ENCODE data around the gene ITGB1. TPM values are rescaled to one million over a fixed set of nuclear protein-coding genes. Genes with fewer than 3 reads are reported as not detected.
"Not testable (repeated sequence)": the region's sequence is repeated elsewhere in the genome, so short reads cannot be mapped to it uniquely, and the experiment has no call there.

Gene ITGB1
- total and polyA plus RNA-seq, 2 donors: 102 to 157 TPM

- not testable (repeated sequence) for H3K4me3 ChIP-seq (ENCODE audit: low read length in 2 of 2); DNase-seq (ENCODE audit: low read depth in 6 of 9, low spot score in 9 of 9); H3K4me1 ChIP-seq (ENCODE audit: control insufficient read depth in 2 of 2, insufficient read depth in 2 of 2, low read length in 2 of 2); H3K9me3 ChIP-seq (ENCODE audit: control insufficient read depth in 2 of 2, insufficient read depth in 1 of 2, low read length in 1 of 2); H3K27ac ChIP-seq (ENCODE audit: low read depth in 1 of 2, low read length in 1 of 2); H3K36me3 ChIP-seq (ENCODE audit: control insufficient read depth in 2 of 2, insufficient read depth in 2 of 2, low read length in 1 of 2); H3K27me3 ChIP-seq (ENCODE audit: control insufficient read depth in 2 of 2, insufficient read depth in 1 of 2, low read length in 1 of 2)
- WGBS: 96% methylated on average over 2 of the region's 2 CpGs
Observed at GRCh38 chr10:32994632-32995031, 36.6 kb upstream of the ITGB1 start.

DNA sequence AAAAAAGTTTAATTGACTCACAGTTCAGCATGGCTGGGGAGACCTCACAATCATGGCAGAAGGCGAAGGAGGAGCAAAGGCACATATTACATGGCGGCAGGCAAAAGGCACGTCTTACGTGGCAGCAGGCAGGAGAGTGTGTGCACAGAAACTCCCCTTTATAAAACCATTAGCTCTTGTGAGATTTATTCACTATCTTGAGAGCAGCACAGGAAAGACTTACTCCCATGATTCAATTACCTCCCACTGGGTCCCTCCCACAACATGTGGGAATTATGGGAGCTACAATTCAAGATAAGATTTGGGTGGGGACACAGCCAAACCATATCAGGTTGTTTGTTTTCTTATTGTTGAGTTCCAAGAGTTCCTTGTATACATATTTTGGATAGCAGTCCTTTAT, 34.3 kb upstream of the ITGB1 start:
- H3K4me1 ChIP-seq (ENCODE audit: control insufficient read depth in 2 of 2, insufficient read depth in 2 of 2, low read length in 2 of 2); H3K36me3 ChIP-seq (ENCODE audit: control insufficient read depth in 2 of 2, insufficient read depth in 2 of 2, low read length in 1 of 2); H3K27ac ChIP-seq (ENCODE audit: low read depth in 1 of 2, low read length in 1 of 2); H3K4me3 ChIP-seq (ENCODE audit: low read length in 2 of 2); DNase-seq (ENCODE audit: low read depth in 6 of 9, low spot score in 9 of 9); H3K27me3 ChIP-seq (ENCODE audit: control insufficient read depth in 2 of 2, insufficient read depth in 1 of 2, low read length in 1 of 2); H3K9me3 ChIP-seq (ENCODE audit: control insufficient read depth in 2 of 2, insufficient read depth in 1 of 2, low read length in 1 of 2): not testable (repeated sequence)
- WGBS: 98% methylated on average over 4 of the region's 4 CpGs

DNA sequence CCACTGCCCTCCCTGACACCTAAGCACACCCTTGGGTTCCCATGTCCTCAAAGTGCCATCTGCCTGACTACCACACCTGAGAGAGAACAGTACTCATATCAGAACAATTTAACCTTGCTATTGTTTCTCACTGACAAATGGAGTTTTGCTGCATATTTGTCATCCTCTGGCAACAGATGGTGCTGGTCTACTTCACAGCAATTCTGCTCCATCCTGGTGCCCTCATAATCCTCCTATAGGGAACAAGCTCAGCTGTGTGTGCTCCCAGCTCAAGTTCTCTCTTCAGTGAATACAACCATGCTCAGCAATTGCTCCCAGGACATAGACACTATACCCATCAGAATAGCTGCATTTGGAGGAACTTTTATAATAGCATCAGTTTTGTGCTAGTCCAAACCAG, 32.8 kb upstream of the ITGB1 start:
- H3K4me1 ChIP-seq (ENCODE audit: control insufficient read depth in 2 of 2, insufficient read depth in 2 of 2, low read length in 2 of 2): no peaks in the 10 kb centered on the region
- no peak overlapping the region for H3K4me3 ChIP-seq (ENCODE audit: low read length in 2 of 2)
- no peaks in the 10 kb centered on the region for H3K9me3 ChIP-seq (ENCODE audit: control insufficient read depth in 2 of 2, insufficient read depth in 1 of 2, low read length in 1 of 2)
- H3K36me3 ChIP-seq (ENCODE audit: control insufficient read depth in 2 of 2, insufficient read depth in 2 of 2, low read length in 1 of 2): no peaks in the 10 kb centered on the region
- no peaks in the 10 kb centered on the region for H3K27me3 ChIP-seq (ENCODE audit: control insufficient read depth in 2 of 2, insufficient read depth in 1 of 2, low read length in 1 of 2)
- DNase-seq (ENCODE audit: low read depth in 6 of 9, low spot score in 9 of 9): no peak
- no peak overlapping the region for H3K27ac ChIP-seq (ENCODE audit: low read depth in 1 of 2, low read length in 1 of 2)

GRCh38 chr10:32988604-32989003, 30.6 kb upstream of the ITGB1 start:
- H3K27ac ChIP-seq (ENCODE audit: low read depth in 1 of 2, low read length in 1 of 2): no peak overlapping the region
- no peaks in the 10 kb centered on the region for H3K4me1 ChIP-seq (ENCODE audit: control insufficient read depth in 2 of 2, insufficient read depth in 2 of 2, low read length in 2 of 2)
- H3K27me3 ChIP-seq (ENCODE audit: control insufficient read depth in 2 of 2, insufficient read depth in 1 of 2, low read length in 1 of 2): no peaks in the 10 kb centered on the region
- no peak for DNase-seq (ENCODE audit: low read depth in 6 of 9, low spot score in 9 of 9)
- no peaks in the 10 kb centered on the region for H3K9me3 ChIP-seq (ENCODE audit: control insufficient read depth in 2 of 2, insufficient read depth in 1 of 2, low read length in 1 of 2)
- no peak overlapping the region for H3K4me3 ChIP-seq (ENCODE audit: low read length in 2 of 2)
- WGBS: 92% methylated on average over 3 of the region's 3 CpGs
- H3K36me3 ChIP-seq (ENCODE audit: control insufficient read depth in 2 of 2, insufficient read depth in 2 of 2, low read length in 1 of 2): no peaks in the 10 kb centered on the region

GRCh38 chr10:32987172-32987571, 29.1 kb upstream of the ITGB1 start:
- no peaks in the 10 kb centered on the region for H3K4me1 ChIP-seq (ENCODE audit: control insufficient read depth in 2 of 2, insufficient read depth in 2 of 2, low read length in 2 of 2)
- no peaks in the 10 kb centered on the region for H3K36me3 ChIP-seq (ENCODE audit: control insufficient read depth in 2 of 2, insufficient read depth in 2 of 2, low read length in 1 of 2)
- H3K4me3 ChIP-seq (ENCODE audit: low read length in 2 of 2): no peak overlapping the region
- H3K27ac ChIP-seq (ENCODE audit: low read depth in 1 of 2, low read length in 1 of 2): no peak overlapping the region
- H3K27me3 ChIP-seq (ENCODE audit: control insufficient read depth in 2 of 2, insufficient read depth in 1 of 2, low read length in 1 of 2): no peaks in the 10 kb centered on the region
- H3K9me3 ChIP-seq (ENCODE audit: control insufficient read depth in 2 of 2, insufficient read depth in 1 of 2, low read length in 1 of 2): no peaks in the 10 kb centered on the region
- WGBS: 97% methylated on average over 1 of the region's 1 CpG
- DNase-seq (ENCODE audit: low read depth in 6 of 9, low spot score in 9 of 9): no peak

- H3K27ac ChIP-seq (ENCODE audit: low read depth in 1 of 2, low read length in 1 of 2): no peak overlapping the region
- no peak overlapping the region for H3K4me3 ChIP-seq (ENCODE audit: low read length in 2 of 2)
- no peak for DNase-seq (ENCODE audit: low read depth in 6 of 9, low spot score in 9 of 9)
- peaks cover 4 to 10% of the 10 kb centered on the region in 2 donors for H3K4me1 ChIP-seq (ENCODE audit: control insufficient read depth in 2 of 2, insufficient read depth in 2 of 2, low read length in 2 of 2)
- H3K9me3 ChIP-seq (ENCODE audit: control insufficient read depth in 2 of 2, insufficient read depth in 1 of 2, low read length in 1 of 2): no peaks in the 10 kb centered on the region
- H3K36me3 ChIP-seq (ENCODE audit: control insufficient read depth in 2 of 2, insufficient read depth in 2 of 2, low read length in 1 of 2): no peaks in the 10 kb centered on the region
- no peaks in the 10 kb centered on the region for H3K27me3 ChIP-seq (ENCODE audit: control insufficient read depth in 2 of 2, insufficient read depth in 1 of 2, low read length in 1 of 2)
- 88% methylated on average over 4 of the region's 4 CpGs for whole genome bisulfite sequencing
Observed at GRCh38 chr10:32985775-32986350, 27.8 kb upstream of the ITGB1 start.

DNA sequence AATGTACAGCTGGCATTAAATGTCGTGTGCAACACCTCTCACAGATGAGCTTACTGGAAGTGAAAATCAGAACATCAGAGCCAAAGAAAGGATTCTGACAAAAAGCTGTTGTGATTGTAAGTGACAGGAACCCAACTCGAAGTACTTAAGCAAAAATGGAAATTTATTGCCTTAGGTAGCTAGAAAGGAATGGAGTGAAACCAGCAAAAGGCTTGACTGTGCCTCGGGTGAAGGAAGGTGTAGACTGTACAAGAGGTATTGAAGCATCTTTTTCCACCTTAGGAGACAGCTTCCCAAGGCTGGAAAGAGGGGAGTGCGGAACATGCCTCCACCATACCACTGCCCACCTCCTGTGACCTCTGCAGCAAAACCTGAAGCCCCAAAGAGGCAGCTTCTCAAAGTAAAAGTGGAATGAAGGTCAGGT, 27.3 kb upstream of the ITGB1 start:
- Histone ChIP-seq H3K36me3 (ENCODE audit: control insufficient read depth in 2 of 2, insufficient read depth in 2 of 2, low read length in 1 of 2) (no peaks in the 10 kb centered on the region), H3K4me1 (ENCODE audit: control insufficient read depth in 2 of 2, insufficient read depth in 2 of 2, low read length in 2 of 2) (peaks cover 5 to 13% of the 10 kb centered on the region in 2 donors), H3K27ac (ENCODE audit: low read depth in 1 of 2, low read length in 1 of 2) (no peak overlapping the region), H3K9me3 (ENCODE audit: control insufficient read depth in 2 of 2, insufficient read depth in 1 of 2, low read length in 1 of 2) (no peaks in the 10 kb centered on the region), H3K4me3 (ENCODE audit: low read length in 2 of 2) (no peak overlapping the region), H3K27me3 (ENCODE audit: control insufficient read depth in 2 of 2, insufficient read depth in 1 of 2, low read length in 1 of 2) (no peaks in the 10 kb centered on the region)
- DNase-seq (ENCODE audit: low read depth in 6 of 9, low spot score in 9 of 9): no peak
- WGBS: 97% methylated on average over 4 of the region's 4 CpGs

DNA sequence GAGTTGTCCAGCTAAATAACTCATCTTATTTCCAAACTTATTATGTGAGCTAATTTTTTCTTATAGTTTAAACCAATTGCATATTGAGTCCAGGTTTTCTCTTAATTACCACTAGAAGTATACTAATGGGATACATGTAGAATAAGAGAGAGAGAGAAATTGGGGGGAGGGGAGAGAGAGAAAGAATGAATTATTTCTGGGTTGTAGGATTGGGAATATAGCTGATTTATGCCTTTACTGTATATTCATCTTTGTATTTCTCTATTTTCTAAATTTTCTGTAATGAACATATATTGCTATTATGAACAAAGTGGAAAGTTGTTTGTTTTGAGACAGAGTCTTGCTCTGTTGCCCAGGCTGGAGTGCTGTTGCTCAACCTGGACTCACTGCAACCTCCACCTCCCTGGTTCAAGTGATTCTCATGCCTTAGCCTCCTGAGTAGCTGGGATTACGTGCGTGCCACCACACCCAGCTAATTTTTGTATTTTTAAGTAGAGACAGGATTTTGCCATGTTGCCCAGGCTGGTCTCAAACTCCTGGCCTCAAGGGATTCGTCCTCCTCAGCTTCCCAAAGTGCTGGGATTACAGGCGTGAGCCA, 26.1 kb upstream of the ITGB1 start:
- Histone ChIP-seq H3K4me3 (ENCODE audit: low read length in 2 of 2) (no peak overlapping the region), H3K36me3 (ENCODE audit: control insufficient read depth in 2 of 2, insufficient read depth in 2 of 2, low read length in 1 of 2) (no peaks in the 10 kb centered on the region), H3K4me1 (ENCODE audit: control insufficient read depth in 2 of 2, insufficient read depth in 2 of 2, low read length in 2 of 2) (peaks cover 5 to 17% of the 10 kb centered on the region in 2 donors), H3K9me3 (ENCODE audit: control insufficient read depth in 2 of 2, insufficient read depth in 1 of 2, low read length in 1 of 2) (no peaks in the 10 kb centered on the region), H3K27ac (ENCODE audit: low read depth in 1 of 2, low read length in 1 of 2) (no peak overlapping the region), H3K27me3 (ENCODE audit: control insufficient read depth in 2 of 2, insufficient read depth in 1 of 2, low read length in 1 of 2) (no peaks in the 10 kb centered on the region)
- 98% methylated on average over 4 of the region's 4 CpGs for WGBS
- DNase-seq (ENCODE audit: low read depth in 6 of 9, low spot score in 9 of 9): no peak

- 96% methylated on average over 4 of the region's 4 CpGs for WGBS
- Histone ChIP-seq H3K4me3 (ENCODE audit: low read length in 2 of 2) (no peak overlapping the region), H3K36me3 (ENCODE audit: control insufficient read depth in 2 of 2, insufficient read depth in 2 of 2, low read length in 1 of 2) (no peaks in the 10 kb centered on the region), H3K27ac (ENCODE audit: low read depth in 1 of 2, low read length in 1 of 2) (no peak overlapping the region), H3K27me3 (ENCODE audit: control insufficient read depth in 2 of 2, insufficient read depth in 1 of 2, low read length in 1 of 2) (no peaks in the 10 kb centered on the region), H3K9me3 (ENCODE audit: control insufficient read depth in 2 of 2, insufficient read depth in 1 of 2, low read length in 1 of 2) (no peaks in the 10 kb centered on the region), H3K4me1 (ENCODE audit: control insufficient read depth in 2 of 2, insufficient read depth in 2 of 2, low read length in 2 of 2) (peaks cover 5 to 17% of the 10 kb centered on the region in 2 donors)
- DNase-seq (ENCODE audit: low read depth in 6 of 9, low spot score in 9 of 9): no peak
Observed at GRCh38 chr10:32982911-32983909, 25.2 kb upstream of the ITGB1 start.
